Liver (tissue), 3 donors: ENCODE results near the gene NPR2.

Source experiments
- EGR1 ChIP-seq, 2 donors: IDR thresholded peaks; 2 replicates each; pipeline ENCODE4 v1.6.1; 2016 to 2018; ENCODE audit warnings: antibody characterized with exemption in 2 of 2, low read depth in 2 of 2
- GABPA ChIP-seq, 2 donors: IDR thresholded peaks in 1 of 2; conservative IDR thresholded peaks in 1 of 2; 2 replicates each; pipeline ENCODE4 v1.6.1; 2016; ENCODE audit warnings: antibody characterized with exemption in 2 of 2, mild to moderate bottlenecking in 1 of 2, moderate library complexity in 1 of 2
- JUND ChIP-seq, 2 donors: IDR thresholded peaks; 2 replicates each; pipeline ENCODE4 v1.6.1; 2016; ENCODE audit warnings: antibody characterized with exemption in 2 of 2
- MAX ChIP-seq: IDR thresholded peaks from 2 replicates; pipeline ENCODE4 v1.6.1; 2016; ENCODE audit warnings: antibody characterized with exemption
- RAD21 ChIP-seq, 2 donors: IDR thresholded peaks; 2 replicates each; pipeline ENCODE4 v1.6.1; 2016; ENCODE audit warnings: antibody characterized with exemption in 2 of 2, mild to moderate bottlenecking in 2 of 2
- RXRA ChIP-seq, 2 donors: IDR thresholded peaks; 2 replicates each; pipeline ENCODE4 v1.6.1; 2017 to 2018; ENCODE audit warnings: antibody characterized with exemption in 2 of 2, mild to moderate bottlenecking in 1 of 2
- SP1 ChIP-seq: IDR thresholded peaks from 2 replicates; pipeline ENCODE4 v1.6.1; 2018; ENCODE audit warnings: antibody characterized with exemption, mild to moderate bottlenecking
- TAF1 ChIP-seq: conservative IDR thresholded peaks from 2 replicates; pipeline ENCODE4 v1.6.1; 2016; ENCODE audit warnings: antibody characterized with exemption, mild to moderate bottlenecking
- YY1 ChIP-seq: IDR thresholded peaks from 2 replicates; pipeline ENCODE4 v1.6.1; 2016; ENCODE audit warnings: antibody characterized with exemption, mild to moderate bottlenecking
- TF ChIP-seq, protein P1 (sequence below): fragments of 150-350 bp; IDR thresholded peaks from 2 replicates; pipeline ENCODE4 v1.5.1; 2017; ENCODE audit warnings: improper control_type of control experiment, low read depth, low read length; ENCODE audit not compliant: missing input control
- TF ChIP-seq, protein P2 (sequence below): IDR thresholded peaks from 2 replicates; pipeline ENCODE4 v1.6.1; 2016; ENCODE audit warnings: antibody characterized with exemption
- TF ChIP-seq, protein P3 (sequence below): IDR thresholded peaks from 2 replicates; pipeline ENCODE4 v1.6.1; 2016; ENCODE audit warnings: antibody characterized with exemption, mild to moderate bottlenecking
- donor health status: healthy.
- donor health status: healthy.

- TF ChIP-seq MAX, result no peak
- TF ChIP-seq, protein P1, sequence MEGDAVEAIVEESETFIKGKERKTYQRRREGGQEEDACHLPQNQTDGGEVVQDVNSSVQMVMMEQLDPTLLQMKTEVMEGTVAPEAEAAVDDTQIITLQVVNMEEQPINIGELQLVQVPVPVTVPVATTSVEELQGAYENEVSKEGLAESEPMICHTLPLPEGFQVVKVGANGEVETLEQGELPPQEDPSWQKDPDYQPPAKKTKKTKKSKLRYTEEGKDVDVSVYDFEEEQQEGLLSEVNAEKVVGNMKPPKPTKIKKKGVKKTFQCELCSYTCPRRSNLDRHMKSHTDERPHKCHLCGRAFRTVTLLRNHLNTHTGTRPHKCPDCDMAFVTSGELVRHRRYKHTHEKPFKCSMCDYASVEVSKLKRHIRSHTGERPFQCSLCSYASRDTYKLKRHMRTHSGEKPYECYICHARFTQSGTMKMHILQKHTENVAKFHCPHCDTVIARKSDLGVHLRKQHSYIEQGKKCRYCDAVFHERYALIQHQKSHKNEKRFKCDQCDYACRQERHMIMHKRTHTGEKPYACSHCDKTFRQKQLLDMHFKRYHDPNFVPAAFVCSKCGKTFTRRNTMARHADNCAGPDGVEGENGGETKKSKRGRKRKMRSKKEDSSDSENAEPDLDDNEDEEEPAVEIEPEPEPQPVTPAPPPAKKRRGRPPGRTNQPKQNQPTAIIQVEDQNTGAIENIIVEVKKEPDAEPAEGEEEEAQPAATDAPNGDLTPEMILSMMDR, result no peak
- TF ChIP-seq YY1, result no peak
- peak in 1 of 2 donors; percentile 29 for TF ChIP-seq RAD21 (IDR thresholded peaks at IDR 0.05)
- TF ChIP-seq TAF1, result no peak
- TF ChIP-seq GABPA (IDR thresholded peaks at IDR 0.05 in 1 of 2, conservative IDR thresholded peaks at IDR 0.05 in 1 of 2), result no peak
- no peak for TF ChIP-seq EGR1 (IDR thresholded peaks at IDR 0.05; ENCODE audit: low read depth in 2 of 2)
- TF ChIP-seq, protein P2, sequence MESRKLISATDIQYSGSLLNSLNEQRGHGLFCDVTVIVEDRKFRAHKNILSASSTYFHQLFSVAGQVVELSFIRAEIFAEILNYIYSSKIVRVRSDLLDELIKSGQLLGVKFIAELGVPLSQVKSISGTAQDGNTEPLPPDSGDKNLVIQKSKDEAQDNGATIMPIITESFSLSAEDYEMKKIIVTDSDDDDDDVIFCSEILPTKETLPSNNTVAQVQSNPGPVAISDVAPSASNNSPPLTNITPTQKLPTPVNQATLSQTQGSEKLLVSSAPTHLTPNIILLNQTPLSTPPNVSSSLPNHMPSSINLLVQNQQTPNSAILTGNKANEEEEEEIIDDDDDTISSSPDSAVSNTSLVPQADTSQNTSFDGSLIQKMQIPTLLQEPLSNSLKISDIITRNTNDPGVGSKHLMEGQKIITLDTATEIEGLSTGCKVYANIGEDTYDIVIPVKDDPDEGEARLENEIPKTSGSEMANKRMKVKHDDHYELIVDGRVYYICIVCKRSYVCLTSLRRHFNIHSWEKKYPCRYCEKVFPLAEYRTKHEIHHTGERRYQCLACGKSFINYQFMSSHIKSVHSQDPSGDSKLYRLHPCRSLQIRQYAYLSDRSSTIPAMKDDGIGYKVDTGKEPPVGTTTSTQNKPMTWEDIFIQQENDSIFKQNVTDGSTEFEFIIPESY, result no peak
- peak; percentile 41 for TF ChIP-seq SP1
- TF ChIP-seq JUND (IDR thresholded peaks at IDR 0.05), result no peak
- TF ChIP-seq RXRA (IDR thresholded peaks at IDR 0.05), result peak; percentile 45 to 53
- TF ChIP-seq, protein P3, sequence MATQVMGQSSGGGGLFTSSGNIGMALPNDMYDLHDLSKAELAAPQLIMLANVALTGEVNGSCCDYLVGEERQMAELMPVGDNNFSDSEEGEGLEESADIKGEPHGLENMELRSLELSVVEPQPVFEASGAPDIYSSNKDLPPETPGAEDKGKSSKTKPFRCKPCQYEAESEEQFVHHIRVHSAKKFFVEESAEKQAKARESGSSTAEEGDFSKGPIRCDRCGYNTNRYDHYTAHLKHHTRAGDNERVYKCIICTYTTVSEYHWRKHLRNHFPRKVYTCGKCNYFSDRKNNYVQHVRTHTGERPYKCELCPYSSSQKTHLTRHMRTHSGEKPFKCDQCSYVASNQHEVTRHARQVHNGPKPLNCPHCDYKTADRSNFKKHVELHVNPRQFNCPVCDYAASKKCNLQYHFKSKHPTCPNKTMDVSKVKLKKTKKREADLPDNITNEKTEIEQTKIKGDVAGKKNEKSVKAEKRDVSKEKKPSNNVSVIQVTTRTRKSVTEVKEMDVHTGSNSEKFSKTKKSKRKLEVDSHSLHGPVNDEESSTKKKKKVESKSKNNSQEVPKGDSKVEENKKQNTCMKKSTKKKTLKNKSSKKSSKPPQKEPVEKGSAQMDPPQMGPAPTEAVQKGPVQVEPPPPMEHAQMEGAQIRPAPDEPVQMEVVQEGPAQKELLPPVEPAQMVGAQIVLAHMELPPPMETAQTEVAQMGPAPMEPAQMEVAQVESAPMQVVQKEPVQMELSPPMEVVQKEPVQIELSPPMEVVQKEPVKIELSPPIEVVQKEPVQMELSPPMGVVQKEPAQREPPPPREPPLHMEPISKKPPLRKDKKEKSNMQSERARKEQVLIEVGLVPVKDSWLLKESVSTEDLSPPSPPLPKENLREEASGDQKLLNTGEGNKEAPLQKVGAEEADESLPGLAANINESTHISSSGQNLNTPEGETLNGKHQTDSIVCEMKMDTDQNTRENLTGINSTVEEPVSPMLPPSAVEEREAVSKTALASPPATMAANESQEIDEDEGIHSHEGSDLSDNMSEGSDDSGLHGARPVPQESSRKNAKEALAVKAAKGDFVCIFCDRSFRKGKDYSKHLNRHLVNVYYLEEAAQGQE, result no peak
These were observed 828 bp downstream of the NPR2 start for GRCh38 chr9:35792024-35792813.
